ENCODE measurements around the gene METTL9. TPM values are rescaled to one million over a fixed set of nuclear protein-coding genes. Genes with fewer than 3 reads are reported as not detected.
"Not testable (repeated sequence)": the region's sequence is repeated elsewhere in the genome, so short reads cannot be mapped to it uniquely, and the experiment has no call there.

The METTL9 gene
- total and polyA plus RNA-seq, 4 donors, result 9.3 to 57.3 (median 17.2) TPM

- Histone ChIP-seq H3K4me1 (ENCODE audit: control insufficient read depth in 4 of 4, insufficient read depth in 4 of 4, low read length in 3 of 4) (no peaks in the 10 kb centered on the region), H3K9ac (ENCODE audit: low read depth in 1 of 2, low read length in 2 of 2) (no peak overlapping the region), H3K27me3 (ENCODE audit: control insufficient read depth in 4 of 4, insufficient read depth in 4 of 4, low read length in 3 of 4) (no peaks in the 10 kb centered on the region), H3K9me3 (ENCODE audit: control insufficient read depth in 4 of 4, low read length in 3 of 4) (peaks cover 0 to 4% (median 0%) of the 10 kb centered on the region in 4 donors), H3K4me3 (ENCODE audit: low read depth in 1 of 3, low read length in 3 of 3) (no peak overlapping the region), H3K27ac (ENCODE audit: low read depth in 1 of 2, low read length in 2 of 2) (no peak overlapping the region), H3K36me3 (ENCODE audit: control insufficient read depth in 4 of 4, insufficient read depth in 3 of 4, low read depth in 1 of 4, low read length in 3 of 4) (no peaks in the 10 kb centered on the region)
- 84% methylated on average over 3 of the region's 3 CpGs for WGBS
- no peak for TF ChIP-seq ZBTB33 (IDR thresholded peaks at IDR 0.05)
- no peak for TF ChIP-seq TAF1 (conservative IDR thresholded peaks at IDR 0.05)
- TF ChIP-seq RXRA (IDR thresholded peaks at IDR 0.05), result no peak
- TF ChIP-seq NR2F2 (IDR thresholded peaks at IDR 0.05), result no peak
- TF ChIP-seq MAX (IDR thresholded peaks at IDR 0.05), result no peak
- TF ChIP-seq YY1 (IDR thresholded peaks at IDR 0.05), result no peak
- no peak for TF ChIP-seq HNF4A (conservative IDR thresholded peaks at IDR 0.05)
- TF ChIP-seq RAD21 (IDR thresholded peaks at IDR 0.05), result no peak
- no peak for TF ChIP-seq GABPA (IDR thresholded peaks at IDR 0.05 in 1 of 2, conservative IDR thresholded peaks at IDR 0.05 in 1 of 2)
- TF ChIP-seq CTCF (IDR thresholded peaks at IDR 0.05; ENCODE audit: low read depth, low read length, missing input control), result no peak
- no peak for TF ChIP-seq FOXA1 (IDR thresholded peaks at IDR 0.05)
- TF ChIP-seq SP1 (IDR thresholded peaks at IDR 0.05), result no peak
- TF ChIP-seq HNF4G (IDR thresholded peaks at IDR 0.05), result no peak
- no peak for TF ChIP-seq JUND (IDR thresholded peaks at IDR 0.05)
- no peak for TF ChIP-seq REST (IDR thresholded peaks at IDR 0.05)
- no peak for DNase-seq (ENCODE audit: low spot score)
Observed at GRCh38 chr16:21673469-21673868, 74.1 kb downstream of the METTL9 start.

- H3K27me3 ChIP-seq (ENCODE audit: control insufficient read depth in 4 of 4, insufficient read depth in 4 of 4, low read length in 3 of 4); H3K4me1 ChIP-seq (ENCODE audit: control insufficient read depth in 4 of 4, insufficient read depth in 4 of 4, low read length in 3 of 4); H3K36me3 ChIP-seq (ENCODE audit: control insufficient read depth in 4 of 4, insufficient read depth in 3 of 4, low read depth in 1 of 4, low read length in 3 of 4); H3K9ac ChIP-seq (ENCODE audit: low read depth in 1 of 2, low read length in 2 of 2); H3K4me3 ChIP-seq (ENCODE audit: low read depth in 1 of 3, low read length in 3 of 3); DNase-seq (ENCODE audit: low spot score); H3K27ac ChIP-seq (ENCODE audit: low read depth in 1 of 2, low read length in 2 of 2); H3K9me3 ChIP-seq (ENCODE audit: control insufficient read depth in 4 of 4, low read length in 3 of 4): not testable (repeated sequence)
- WGBS, result 91% methylated on average over 4 of the region's 4 CpGs
Observed at GRCh38 chr16:21674456-21674855, 75.1 kb downstream of the METTL9 start.

- not testable (repeated sequence) for H3K9ac ChIP-seq (ENCODE audit: low read depth in 1 of 2, low read length in 2 of 2); DNase-seq (ENCODE audit: low spot score); H3K4me3 ChIP-seq (ENCODE audit: low read depth in 1 of 3, low read length in 3 of 3); H3K4me1 ChIP-seq (ENCODE audit: control insufficient read depth in 4 of 4, insufficient read depth in 4 of 4, low read length in 3 of 4); H3K27ac ChIP-seq (ENCODE audit: low read depth in 1 of 2, low read length in 2 of 2); H3K27me3 ChIP-seq (ENCODE audit: control insufficient read depth in 4 of 4, insufficient read depth in 4 of 4, low read length in 3 of 4); H3K36me3 ChIP-seq (ENCODE audit: control insufficient read depth in 4 of 4, insufficient read depth in 3 of 4, low read depth in 1 of 4, low read length in 3 of 4); H3K9me3 ChIP-seq (ENCODE audit: control insufficient read depth in 4 of 4, low read length in 3 of 4)
- WGBS, result 90% methylated on average over 5 of the region's 5 CpGs
Observed at GRCh38 chr16:21680714-21681113, 81.3 kb downstream of the METTL9 start.
